ENCODE data around the gene BSG.

- TF ChIP-seq CTCF (IDR thresholded peaks at IDR 0.05; ENCODE audit: low read depth, low read length, poor library complexity, severe bottlenecking) (no peak), EZH2phosphoT487 (IDR thresholded peaks at IDR 0.05; ENCODE audit: borderline replicate concordance, low read length) (no peak)
These were observed 19.7 kb downstream of the BSG start for GRCh38 chr19:592101-592500.
